Activated CD8-positive, alpha-beta memory T cell treated with anti-CD3 and anti-CD28 coated beads for 1 hour (primary cell): ENCODE measurements around the gene ITIH5.

ENCODE experiments used
- DNase-seq, 2 donors: peaks; one replicate each; pipeline ENCODE4 v3.0.0-alpha.2; 2020; ENCODE audit warnings: low read depth in 1 of 2; ENCODE audit errors: extremely low read depth in 1 of 2

Gene ITIH5

DNA sequence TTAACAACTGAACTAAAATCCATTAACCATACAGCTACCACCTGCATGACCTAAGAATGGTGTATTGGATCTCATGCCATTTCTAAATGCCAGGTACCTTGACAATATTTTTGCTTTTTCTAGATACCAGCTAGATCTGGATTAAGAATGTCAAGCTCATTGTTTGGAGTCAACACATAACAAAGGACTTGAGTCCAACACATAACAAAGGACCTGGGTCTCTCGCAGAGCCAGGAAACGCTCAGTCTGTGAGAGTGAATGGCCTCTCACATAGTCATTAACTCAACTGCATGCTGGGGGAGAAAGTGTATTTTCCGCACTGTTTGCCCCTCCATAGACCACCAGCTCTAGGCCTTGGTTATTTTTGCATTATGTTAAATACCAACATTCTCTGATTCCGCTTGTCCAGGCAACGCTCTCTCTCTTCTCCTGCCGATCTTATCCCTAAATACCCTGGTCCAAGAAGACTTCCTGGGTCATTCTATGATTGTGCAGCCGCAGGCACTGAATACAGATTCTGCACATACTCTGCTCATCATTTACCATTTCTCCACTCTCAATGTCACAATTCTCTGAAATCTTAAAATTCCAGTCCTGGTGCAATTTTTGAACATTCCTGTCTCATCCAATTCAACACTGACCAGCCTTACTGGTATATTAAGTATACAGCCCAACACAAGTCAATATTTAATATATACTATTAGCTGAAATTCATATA, 31.2 kb downstream of the ITIH5 start:
- DNase-seq = no peak

GRCh38 chr10:7634142-7634894, 32.4 kb downstream of the ITIH5 start:
- DNase-seq = no peak

- no peak for DNase-seq
These were observed 40.5 kb downstream of the ITIH5 start for GRCh38 chr10:7626283-7626682.

GRCh38 chr10:7625836-7626235, 40.9 kb downstream of the ITIH5 start:
- DNase-seq = no peak

DNA sequence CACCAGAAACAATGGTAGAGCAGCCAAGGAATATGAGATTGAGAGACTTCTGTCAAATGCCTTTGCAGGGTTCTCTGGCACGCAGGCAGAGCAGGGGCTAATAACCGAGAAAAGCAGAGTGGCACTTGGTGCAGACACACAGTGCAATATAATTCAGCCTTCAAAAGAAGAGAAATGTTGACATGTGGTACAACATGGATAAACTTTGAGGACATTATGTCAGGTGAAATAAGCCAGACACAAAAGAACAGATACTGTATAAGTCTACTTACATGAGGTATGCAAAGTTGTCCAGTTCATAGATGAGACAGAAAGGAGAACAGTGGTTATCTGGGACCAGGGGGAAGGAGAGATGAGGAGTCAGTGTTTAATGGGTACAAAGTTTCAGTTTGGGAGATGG, 41.8 kb downstream of the ITIH5 start:
- no peak for DNase-seq

DNA sequence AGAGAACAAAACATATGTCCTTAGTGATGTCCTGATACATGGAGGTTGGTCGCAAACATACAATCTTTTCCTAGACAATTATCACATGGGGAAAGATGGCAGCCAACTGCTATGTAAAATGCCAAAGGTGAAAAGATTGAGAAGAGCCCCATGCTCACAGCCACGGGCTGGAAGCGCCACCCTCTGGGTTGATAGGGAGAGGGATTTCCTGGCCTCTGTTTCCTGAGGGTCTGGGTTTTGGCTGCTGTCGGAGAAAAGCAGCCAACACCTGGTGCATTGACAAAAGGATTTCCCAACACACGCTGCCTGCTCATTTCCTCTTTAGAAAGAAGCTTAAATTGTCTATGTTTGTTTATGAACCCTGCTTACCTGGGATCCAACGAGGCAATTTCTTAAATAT, 43.8 kb downstream of the ITIH5 start:
- DNase-seq = no peak

GRCh38 chr10:7618461-7618860, 48.3 kb downstream of the ITIH5 start:
- DNase-seq = no peak

- DNase-seq = no peak
These were observed 54.9 kb downstream of the ITIH5 start for GRCh38 chr10:7611909-7612308.

DNA sequence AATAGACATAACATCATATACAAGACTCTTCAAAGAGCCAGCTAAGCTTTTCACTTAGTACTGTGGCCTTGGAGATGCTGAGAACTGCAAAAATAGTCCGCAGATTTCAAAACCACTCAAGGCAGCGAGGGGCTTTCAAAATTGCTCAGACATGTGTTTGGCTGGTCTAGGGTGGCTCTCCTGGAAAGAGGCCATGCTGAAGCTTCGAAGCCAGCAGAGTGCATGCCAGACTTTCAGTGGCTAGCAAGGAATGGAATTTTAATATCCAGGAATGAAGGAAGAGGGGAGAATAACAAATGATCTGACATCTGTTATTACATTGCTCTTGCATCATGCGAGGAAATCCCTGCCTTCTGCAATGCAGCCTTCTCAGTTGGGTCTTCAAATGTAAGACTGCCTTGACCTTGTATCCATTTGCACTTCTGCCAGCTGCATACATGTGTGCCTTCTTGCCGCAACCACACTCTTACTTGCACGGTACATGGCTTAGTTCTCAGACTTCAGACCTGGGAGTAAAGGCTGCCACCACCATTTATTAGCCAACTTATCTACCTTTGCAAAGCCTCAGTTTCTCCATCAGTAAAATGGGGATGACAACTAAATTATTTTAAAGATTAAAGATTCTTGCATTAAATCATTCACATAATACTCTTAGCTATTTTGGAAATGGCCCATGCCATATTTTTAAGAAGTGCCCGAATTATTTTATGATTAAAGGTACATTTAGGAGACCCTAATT, 55.9 kb downstream of the ITIH5 start:
- DNase-seq = no peak

DNA sequence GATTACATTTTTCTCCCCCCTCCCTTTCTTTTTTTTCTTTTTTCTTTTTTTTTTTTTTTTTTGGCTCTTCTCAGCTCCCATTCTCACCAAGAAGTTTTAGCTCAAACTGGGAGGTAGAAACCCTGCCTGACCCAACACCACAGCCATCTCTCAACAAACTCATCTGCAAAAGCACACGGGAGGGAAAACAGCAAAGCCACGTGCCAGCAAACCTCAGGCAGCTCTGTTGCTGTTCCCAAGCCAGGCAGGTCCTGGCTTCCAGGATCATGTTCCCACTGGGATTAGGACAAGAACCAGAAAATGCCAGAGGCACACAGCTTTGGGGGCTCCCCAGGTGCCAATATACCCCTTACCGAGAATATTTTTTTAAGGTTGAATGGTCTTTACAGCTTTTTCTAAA, 56.7 kb downstream of the ITIH5 start:
- DNase-seq = no peak

- no peak for DNase-seq
These were observed 57.2 kb downstream of the ITIH5 start for GRCh38 chr10:7609556-7609955.

DNA sequence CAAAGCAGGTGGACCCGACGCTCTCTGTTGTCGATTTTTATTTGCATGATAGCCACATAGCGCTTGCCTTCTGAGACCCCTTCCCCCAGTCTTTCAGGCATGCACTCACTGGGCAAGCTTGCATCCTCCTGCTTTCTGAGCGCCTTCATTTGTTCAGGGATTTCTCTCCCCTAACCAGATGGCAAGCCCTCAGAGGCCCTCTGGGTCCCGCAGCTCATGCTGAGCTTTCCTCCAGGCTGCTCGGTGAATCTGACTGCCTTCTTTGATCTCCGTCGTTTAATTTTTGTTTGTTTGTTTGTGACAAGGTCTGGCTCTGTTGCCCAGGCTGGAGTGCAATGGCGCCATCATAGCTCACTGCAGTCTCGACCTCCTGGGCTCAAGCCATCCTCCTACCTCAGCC, 58.8 kb downstream of the ITIH5 start:
- DNase-seq = no peak

DNA sequence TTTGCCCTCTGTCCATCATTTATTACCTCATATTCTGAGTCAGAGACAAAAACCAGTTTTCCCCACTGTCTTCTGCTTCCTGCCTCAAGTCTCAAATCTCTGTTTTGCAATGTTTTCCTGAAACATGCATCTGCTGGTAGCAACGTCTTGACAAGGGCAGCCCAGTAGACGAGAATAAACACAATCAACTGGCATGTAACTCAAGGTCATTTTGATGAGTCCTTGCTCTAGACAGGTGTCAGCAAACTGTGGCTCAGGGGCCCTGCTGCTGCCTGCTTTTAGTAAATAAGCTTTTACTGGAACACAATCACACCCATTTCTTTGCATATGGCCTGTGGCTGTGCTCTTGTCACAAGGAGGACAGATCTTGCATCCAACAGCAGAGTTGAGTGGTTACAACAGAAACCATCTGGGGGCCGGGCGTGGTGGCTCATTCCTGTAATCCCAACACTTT, 59.8 kb downstream of the ITIH5 start:
- no peak for DNase-seq

DNA sequence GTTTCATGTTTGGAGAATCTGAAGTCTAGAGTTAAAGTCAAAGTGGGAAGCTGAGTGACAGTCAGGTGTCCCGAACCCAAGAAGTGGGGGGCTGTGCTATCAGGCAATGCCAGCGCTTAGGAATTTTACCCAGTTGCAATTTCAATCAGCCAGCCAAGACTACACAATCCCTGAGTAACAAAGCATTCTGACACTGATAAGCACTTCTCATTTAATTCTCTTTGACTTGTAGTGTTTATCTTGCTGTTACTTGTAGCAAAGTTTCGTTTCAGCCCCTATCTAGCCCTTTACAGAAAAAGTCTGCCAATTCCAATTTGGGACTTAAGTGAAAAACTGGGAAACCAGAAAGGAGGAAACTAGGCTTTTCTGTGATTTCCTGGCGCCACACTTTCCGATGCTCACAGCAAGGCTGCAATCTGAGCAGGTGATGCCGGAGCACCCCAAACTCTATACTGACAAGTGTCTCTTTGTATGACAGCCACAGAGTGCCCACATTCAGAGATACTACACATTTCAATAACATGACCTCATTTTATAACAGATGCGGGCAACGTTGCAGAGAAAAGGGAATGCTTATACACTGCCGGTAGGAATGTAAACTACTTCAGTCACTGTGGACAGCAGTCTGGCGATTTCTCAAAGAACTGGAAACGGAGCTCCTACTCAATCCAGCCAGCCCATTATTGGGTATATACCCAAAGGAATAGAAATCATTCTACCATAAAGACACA, 61.0 kb downstream of the ITIH5 start:
- no peak for DNase-seq

- DNase-seq = no peak
These were observed 65.6 kb downstream of the ITIH5 start for GRCh38 chr10:7601023-7601656.

- no peak for DNase-seq
These were observed 68.0 kb downstream of the ITIH5 start for GRCh38 chr10:7598771-7599170.

- DNase-seq = no peak
These were observed 70.4 kb downstream of the ITIH5 start for GRCh38 chr10:7596356-7596755.

DNA sequence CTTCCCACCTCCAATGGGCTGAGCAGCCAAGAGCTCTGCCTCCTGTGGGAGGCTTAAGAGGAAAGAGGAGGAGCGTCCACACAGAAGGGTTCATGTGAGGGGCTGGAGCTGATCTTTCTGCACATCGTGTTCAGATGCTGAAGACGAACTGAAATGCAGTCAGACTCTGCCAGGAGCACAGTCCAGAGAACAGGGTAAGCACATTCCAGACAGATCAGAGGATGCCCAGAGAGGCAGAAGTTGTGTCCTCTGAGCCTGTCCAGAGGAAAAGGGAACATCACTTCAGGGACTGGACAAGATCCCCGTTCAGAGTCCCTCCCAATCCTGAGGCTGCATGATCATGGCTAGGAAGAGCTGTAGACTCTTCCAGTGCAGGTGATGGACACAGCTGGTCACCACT, 72.9 kb downstream of the ITIH5 start:
- DNase-seq = no peak

DNA sequence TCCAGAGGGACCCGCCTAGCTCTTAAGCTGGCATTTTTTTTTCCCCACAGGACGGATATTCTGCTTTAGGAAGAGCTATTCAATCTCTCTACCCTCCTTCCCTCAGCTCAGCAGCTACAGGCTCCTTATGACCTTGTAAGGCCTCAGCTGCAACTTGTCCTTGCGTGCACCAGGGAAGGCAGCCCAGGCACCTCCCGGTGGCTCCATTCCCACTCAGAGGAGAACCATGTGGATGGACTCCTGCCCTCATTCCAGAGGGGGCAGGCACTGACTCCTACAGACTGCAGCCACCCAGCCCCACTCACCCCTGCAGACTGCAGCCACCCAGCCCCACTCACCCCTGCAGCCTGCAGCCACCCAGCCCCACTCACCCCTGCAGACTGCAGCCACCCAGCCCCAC, 73.7 kb downstream of the ITIH5 start:
- no peak for DNase-seq

GRCh38 chr10:7592627-7593026, 74.1 kb downstream of the ITIH5 start:
- DNase-seq = no peak

DNA sequence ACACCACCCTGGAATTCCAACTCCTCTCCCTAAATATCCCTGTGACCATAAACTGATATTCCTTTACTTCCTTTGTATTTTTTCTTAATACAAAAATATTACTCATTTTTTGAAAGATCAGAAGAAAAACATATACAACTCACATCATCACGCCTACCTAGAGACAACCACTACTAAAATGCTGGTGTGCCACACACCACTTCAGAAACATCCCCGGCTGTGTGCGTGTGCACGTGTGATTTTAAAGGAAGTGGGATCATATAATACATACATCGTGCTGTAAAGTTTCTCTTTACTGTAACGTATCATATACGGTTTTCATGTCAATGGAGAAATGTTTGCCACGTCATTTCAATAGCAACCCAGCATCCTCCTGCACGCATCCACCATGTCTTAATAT, 76.5 kb downstream of the ITIH5 start:
- DNase-seq = no peak
